ENCODE results near the gene EFEMP1. TPM values are rescaled to one million over a fixed set of nuclear protein-coding genes. Genes with fewer than 3 reads are reported as not detected.

The EFEMP1 gene
- total and polyA plus RNA-seq, 9 of the 15 experiments (the other 6 are each of a cell fraction or from before 2014, with no cell fraction given) = 0.05 to 6.2 (median 0.22) TPM

DNA sequence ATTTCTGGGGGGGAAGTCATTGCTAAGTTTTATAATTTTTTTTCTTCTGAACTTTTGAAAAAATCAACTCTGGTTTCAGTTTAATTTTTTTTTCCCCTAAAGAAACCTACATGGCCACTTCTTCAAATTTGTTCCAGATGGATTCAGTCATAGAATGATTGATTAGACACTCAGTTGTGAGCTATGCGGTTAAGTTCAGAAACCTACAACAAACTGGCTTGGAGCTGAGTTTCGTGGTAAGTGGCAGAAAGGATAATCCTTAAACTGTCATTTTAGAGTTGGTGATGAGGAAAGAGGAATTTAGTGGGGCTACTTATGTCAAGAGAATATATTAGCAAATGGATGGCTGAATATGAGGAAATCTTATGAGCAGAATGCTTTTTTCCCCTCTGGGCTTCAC lies 23.7 kb downstream of the EFEMP1 start:
- ChIA-PET POLR2A (interaction anchor here (0.6 to 1.0 kb wide), 3 partner anchors 31 to 1104 kb away, joined by 3 to 6 read pairs (median 4); no protein-coding TSS in a partner anchor), CTCF (ENCODE audit: low intra/inter-chr PET ratio) (no interaction called here)
- H3K4me3 ChIP-seq = no peak overlapping the region
- H3K9me3 ChIP-seq (replicated peaks; ENCODE audit: control insufficient read depth, insufficient read depth, low read depth, low read length) = no peaks in the 10 kb centered on the region
- DNase-seq (ENCODE audit: extremely low read depth in 1 of 4, low spot score in 3 of 4) (no peak), ATAC-seq (no peak), FAIRE-seq (no peak)
- H3K4me1 ChIP-seq (replicated peaks in 1 of 2; ENCODE audit: control insufficient read depth in 2 of 2, insufficient read depth in 2 of 2, low read length in 2 of 2) = peaks cover 4 to 11% of the 10 kb centered on the region in 2 experiments; a peak in 3 of 5 replicates
- peak overlapping the region; percentile 8; the same call in 1 of the 2 replicates for H2AFZ ChIP-seq (ENCODE audit: low read depth, low read length)
- no peak overlapping the region for H3K27ac ChIP-seq (ENCODE audit: extremely low read depth, low read depth, low read length)
- 12% methylated on average over 2 of the region's 2 CpGs for WGBS (ENCODE audit: insufficient coverage, low coverage, missing lambda C conversion rate)
- no peaks in the 10 kb centered on the region for H3K9me1 ChIP-seq (ENCODE audit: control insufficient read depth, insufficient read depth, low read length)
- no peak overlapping the region for H3K9ac ChIP-seq (ENCODE audit: insufficient read depth in 1 of 2, low read depth in 2 of 2, low read length in 2 of 2)
- H3K27me3 ChIP-seq (ENCODE audit: control insufficient read depth in 2 of 2, insufficient read depth in 2 of 2, low read length in 2 of 2) = no peaks in the 10 kb centered on the region
- in situ Hi-C loops (cut with MboI) = no loop called here
- TF ChIP-seq ZNF76 (CRISPR knock-in tag; IDR thresholded peaks at IDR 0.05; ENCODE audit: borderline replicate concordance) (no peak), KAT8 (IDR thresholded peaks at IDR 0.05; ENCODE audit: low read depth) (no peak), PBX2 (CRISPR knock-in tag; IDR thresholded peaks at IDR 0.05; ENCODE audit: low read depth) (no peak), PBX2 (tag; conservative IDR thresholded peaks at IDR 0.05; ENCODE audit: low read depth) (no peak), SMAD4 (CRISPR knock-in tag; conservative IDR thresholded peaks at IDR 0.05) (no peak), ZZZ3 (IDR thresholded peaks at IDR 0.05) (no peak), POLR2B (IDR thresholded peaks at IDR 0.05; ENCODE audit: low read depth, partially characterized antibody) (no peak)
- TF ChIP-seq, protein P1, sequence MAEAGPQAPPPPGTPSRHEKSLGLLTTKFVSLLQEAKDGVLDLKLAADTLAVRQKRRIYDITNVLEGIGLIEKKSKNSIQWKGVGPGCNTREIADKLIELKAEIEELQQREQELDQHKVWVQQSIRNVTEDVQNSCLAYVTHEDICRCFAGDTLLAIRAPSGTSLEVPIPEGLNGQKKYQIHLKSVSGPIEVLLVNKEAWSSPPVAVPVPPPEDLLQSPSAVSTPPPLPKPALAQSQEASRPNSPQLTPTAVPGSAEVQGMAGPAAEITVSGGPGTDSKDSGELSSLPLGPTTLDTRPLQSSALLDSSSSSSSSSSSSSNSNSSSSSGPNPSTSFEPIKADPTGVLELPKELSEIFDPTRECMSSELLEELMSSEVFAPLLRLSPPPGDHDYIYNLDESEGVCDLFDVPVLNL (CRISPR knock-in tag; IDR thresholded peaks at IDR 0.05; ENCODE audit: low read depth) = no peak
- H3K36me3 ChIP-seq (ENCODE audit: control insufficient read depth, insufficient read depth, low read length) = no peaks in the 10 kb centered on the region
- intact Hi-C loops (cut with micrococcal nuclease) = no loop called here
- no peaks in the 10 kb centered on the region for H4K20me1 ChIP-seq (replicated peaks; ENCODE audit: control insufficient read depth, insufficient read depth, low read length)
- H3K79me2 ChIP-seq (ENCODE audit: control insufficient read depth, insufficient read depth, low read length) = no peaks in the 10 kb centered on the region
- BruUV-seq (replicated peaks) = no TSS peak
- no peak overlapping the region for H3K4me2 ChIP-seq (ENCODE audit: insufficient read depth, low read length)

All from K562 (cell line).